ENCODE results near the gene HPS5. TPM values are rescaled to one million over a fixed set of nuclear protein-coding genes. Genes with fewer than 3 reads are reported as not detected.

The HPS5 gene
- total and polyA plus RNA-seq, 12 donors: 10.5 to 49.3 (median 22.2) TPM

GRCh38 chr11:18288911-18289310 is 33.0 kb downstream of the HPS5 start:
- peaks cover 0 to 66% of the 10 kb centered on the region in 2 donors for H3K36me3 ChIP-seq (replicated peaks in 1 of 2)
- no peaks in the 10 kb centered on the region for H3K9me3 ChIP-seq (replicated peaks in 1 of 3)
- no peaks in the 10 kb centered on the region for H3K4me1 ChIP-seq (replicated peaks in 1 of 2)
- H3K27ac ChIP-seq: no peak overlapping the region
- DNase-seq: no peak
- no peak for TF ChIP-seq POLR2A (IDR thresholded peaks at IDR 0.05)
- no peaks in the 10 kb centered on the region for H3K27me3 ChIP-seq
- 97 to 100% (median 98%) methylated on average over 4 of the region's 4 CpGs for WGBS, 4 donors
- intact Hi-C loops (cut with DNase I): no loop called here
- H3K4me3 ChIP-seq: no peak overlapping the region

- Histone ChIP-seq H3K27ac (no peak overlapping the region), H3K27me3 (no peaks in the 10 kb centered on the region), H3K9me3 (replicated peaks in 1 of 3) (no peaks in the 10 kb centered on the region), H3K36me3 (replicated peaks in 1 of 2) (peaks cover 0 to 50% of the 10 kb centered on the region in 2 donors), H3K4me3 (no peak overlapping the region), H3K4me1 (replicated peaks in 1 of 2) (no peaks in the 10 kb centered on the region)
- TF ChIP-seq CTCF (IDR thresholded peaks at IDR 0.05) (no peak), POLR2A (IDR thresholded peaks at IDR 0.05) (no peak)
- intact Hi-C loops (cut with DNase I): no loop called here
- 96 to 100% (median 97%) methylated on average over 1 of the region's 1 CpG for WGBS, 4 donors
- DNase-seq: no peak
These were observed 36.1 kb downstream of the HPS5 start for GRCh38 chr11:18285841-18286240.

GRCh38 chr11:18282626-18283025 is 39.3 kb downstream of the HPS5 start:
- TF ChIP-seq CTCF (IDR thresholded peaks at IDR 0.05) (no peak), POLR2A (IDR thresholded peaks at IDR 0.05) (no peak)
- no peaks in the 10 kb centered on the region for H3K4me1 ChIP-seq (replicated peaks in 1 of 2)
- H3K27me3 ChIP-seq: no peaks in the 10 kb centered on the region
- no peak overlapping the region for H3K27ac ChIP-seq
- DNase-seq: no peak
- H3K9me3 ChIP-seq (replicated peaks in 1 of 3): no peaks in the 10 kb centered on the region
- peaks cover 0 to 50% of the 10 kb centered on the region in 2 donors for H3K36me3 ChIP-seq (replicated peaks in 1 of 2)
- intact Hi-C loops (cut with DNase I): no loop called here
- 79 to 91% (median 86%) methylated on average over 2 of the region's 2 CpGs for WGBS, 4 donors
- no peak overlapping the region for H3K4me3 ChIP-seq

- Histone ChIP-seq H3K36me3 (replicated peaks in 1 of 2) (peaks cover 0 to 30% of the 10 kb centered on the region in 2 donors), H3K27ac (no peak overlapping the region), H3K4me1 (replicated peaks in 1 of 2) (no peaks in the 10 kb centered on the region), H3K27me3 (no peaks in the 10 kb centered on the region), H3K9me3 (replicated peaks in 1 of 3) (no peaks in the 10 kb centered on the region), H3K4me3 (no peak overlapping the region)
- no peak for DNase-seq
- WGBS, 4 donors: 79 to 82% (median 80%) methylated on average over 4 of the region's 4 CpGs
- no peak for TF ChIP-seq CTCF (IDR thresholded peaks at IDR 0.05)
- no peak for TF ChIP-seq POLR2A (IDR thresholded peaks at IDR 0.05)
- intact Hi-C loops (cut with DNase I): no loop called here
These were observed 41.4 kb downstream of the HPS5 start for GRCh38 chr11:18280438-18281045.

Measured in adrenal gland (tissue), 12 donors.